ENCODE data around the gene INVS. TPM values are rescaled to one million over a fixed set of nuclear protein-coding genes. Genes with fewer than 3 reads are reported as not detected.
"Not testable (repeated sequence)": the region's sequence is repeated elsewhere in the genome, so short reads cannot be mapped to it uniquely, and the experiment has no call there.

INVS gene
- total RNA-seq, 1 donor, result 28.3 TPM

GRCh38 chr9:100221538-100221937, 122.5 kb downstream of the INVS start:
- DNase-seq (ENCODE audit: low read depth), result no peak
- TF ChIP-seq CTCF (IDR thresholded peaks at IDR 0.05; ENCODE audit: insufficient read depth, low read length), result no peak
- H3K4me3 ChIP-seq (ENCODE audit: low read depth, low read length), result no peak overlapping the region

GRCh38 chr9:100222674-100223073, 123.6 kb downstream of the INVS start:
- peak; percentile 52 for TF ChIP-seq CTCF (IDR thresholded peaks at IDR 0.05; ENCODE audit: insufficient read depth, low read length)
- peak; percentile 66 for DNase-seq (ENCODE audit: low read depth)
- H3K4me3 ChIP-seq (ENCODE audit: low read depth, low read length), result no peak overlapping the region

GRCh38 chr9:100227636-100228035, 128.6 kb downstream of the INVS start:
- H3K4me3 ChIP-seq (ENCODE audit: low read depth, low read length), result no peak overlapping the region
- no peak for DNase-seq (ENCODE audit: low read depth)
- TF ChIP-seq CTCF (IDR thresholded peaks at IDR 0.05; ENCODE audit: insufficient read depth, low read length), result no peak

GRCh38 chr9:100228352-100228869, 129.4 kb downstream of the INVS start:
- DNase-seq (ENCODE audit: low read depth), result no peak
- H3K4me3 ChIP-seq (ENCODE audit: low read depth, low read length), result no peak overlapping the region
- no peak for TF ChIP-seq CTCF (IDR thresholded peaks at IDR 0.05; ENCODE audit: insufficient read depth, low read length)

- DNase-seq (ENCODE audit: low read depth), result no peak
- no peak for TF ChIP-seq CTCF (IDR thresholded peaks at IDR 0.05; ENCODE audit: insufficient read depth, low read length)
- H3K4me3 ChIP-seq (ENCODE audit: low read depth, low read length), result no peak overlapping the region
Observed at GRCh38 chr9:100229136-100229535, 130.1 kb downstream of the INVS start.

- no peak for DNase-seq (ENCODE audit: low read depth)
- no peak for TF ChIP-seq CTCF (IDR thresholded peaks at IDR 0.05; ENCODE audit: insufficient read depth, low read length)
- H3K4me3 ChIP-seq (ENCODE audit: low read depth, low read length), result no peak overlapping the region
Observed at GRCh38 chr9:100229561-100229960, 130.5 kb downstream of the INVS start.

- not testable (repeated sequence) for H3K4me3 ChIP-seq (ENCODE audit: low read depth, low read length); DNase-seq (ENCODE audit: low read depth)
Observed at GRCh38 chr9:100236986-100237385, 137.9 kb downstream of the INVS start.
